Measurements from ENCODE around the gene PRKCD. TPM values are rescaled to one million over a fixed set of nuclear protein-coding genes. Genes with fewer than 3 reads are reported as not detected.
A peak's percentile ranks its signal among the peaks of the same experiment; 100 is the strongest.

Gene PRKCD
- total RNA-seq (2014; rRNA removed; shearing (Covaris generic)): 0.03 and 1.00 TPM in 2 replicates

DNA sequence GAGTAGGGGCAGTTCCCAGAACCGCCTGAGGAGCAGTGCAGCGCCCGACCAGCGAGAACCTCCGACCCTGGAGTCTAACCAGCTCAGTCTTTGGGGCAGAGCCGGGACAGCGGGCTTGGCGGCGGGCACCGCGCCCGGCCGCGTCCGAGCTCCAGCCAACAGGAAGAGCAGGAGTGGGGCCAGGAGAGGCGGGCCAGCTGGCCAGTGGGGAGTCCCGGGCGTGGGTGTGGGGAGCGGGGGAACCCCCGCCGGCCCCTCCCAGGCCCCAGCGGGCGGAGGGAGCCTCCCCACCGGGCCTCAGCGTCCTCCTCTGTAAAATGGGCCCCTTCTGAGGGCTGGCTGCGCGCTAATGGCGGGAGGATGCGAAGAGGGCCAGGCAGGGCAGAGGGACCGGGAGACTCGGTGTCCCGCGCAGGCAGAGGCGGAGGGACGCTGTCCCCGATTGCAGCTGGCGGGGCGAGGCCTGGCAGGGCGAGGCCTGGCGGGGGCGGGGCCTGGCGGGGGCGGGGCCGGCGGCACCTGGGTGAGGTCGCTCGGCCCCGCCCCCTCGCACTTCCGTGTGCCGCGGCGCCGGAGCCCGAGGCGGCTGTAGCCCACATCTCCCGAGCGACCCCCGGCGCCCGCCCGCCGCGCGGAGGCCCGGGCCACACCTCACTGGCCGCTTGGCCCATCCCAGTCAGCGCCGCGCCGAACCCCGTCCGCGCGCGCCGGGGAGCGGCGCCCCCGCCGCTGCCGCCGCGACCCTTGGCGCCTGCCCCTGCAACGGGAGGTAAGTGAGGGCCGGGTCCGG, at the start of gene PRKCD:
TSS of gene PRKCD (plus strand) at position 550 of the 790 bp plus-strand sequence. CDS start 17,214 bp downstream, outside the sequence.
- Histone ChIP-seq H3K27me3 (replicated peaks) (no peaks in the 10 kb centered on the region), H3K4me3 (peak within 1 kb of the TSS; percentile 98), H3K4me1 (replicated peaks) (peaks cover 11% of the 10 kb centered on the region), H3K9me3 (replicated peaks) (no peaks in the 10 kb centered on the region), H3K27ac (0 out of 2 replicates have a peak within 1 kb of the TSS, but pooled peaks have one; percentile 39), H3K36me3 (peaks cover 4% of the 10 kb centered on the region)
- peak; percentile 74 to 77 for DNase-seq (ENCODE audit: low read depth in 1 of 2, low spot score in 2 of 2)

DNA sequence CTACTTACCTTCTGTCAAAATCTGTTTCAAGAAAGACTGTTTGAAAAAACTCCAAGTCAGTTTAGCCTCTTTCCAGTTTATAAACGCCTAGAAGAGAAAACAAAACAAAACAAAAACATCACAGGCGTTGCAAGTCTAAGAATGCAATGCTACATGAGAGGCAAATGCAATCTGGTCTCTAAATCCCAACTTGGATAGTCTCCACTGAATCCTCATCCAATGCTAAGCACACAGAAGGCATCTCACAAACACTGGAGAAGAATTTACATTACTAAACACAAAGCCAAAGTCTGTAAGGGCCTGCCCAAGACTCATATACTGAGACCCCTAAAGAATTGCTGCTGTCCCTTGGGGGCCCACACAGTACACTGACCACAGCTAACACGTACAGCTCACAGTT, 49.2 kb upstream of the PRKCD start:
- Histone ChIP-seq H3K4me3 (no peak overlapping the region), H3K27me3 (replicated peaks) (no peaks in the 10 kb centered on the region), H3K4me1 (replicated peaks) (peaks cover 3% of the 10 kb centered on the region; the same call in 1 of the 2 replicates), H3K27ac (no peak overlapping the region), H3K9me3 (replicated peaks) (no peaks in the 10 kb centered on the region), H3K36me3 (peaks cover 34% of the 10 kb centered on the region)
- DNase-seq (ENCODE audit: low read depth in 1 of 2, low spot score in 2 of 2): no peak

DNA sequence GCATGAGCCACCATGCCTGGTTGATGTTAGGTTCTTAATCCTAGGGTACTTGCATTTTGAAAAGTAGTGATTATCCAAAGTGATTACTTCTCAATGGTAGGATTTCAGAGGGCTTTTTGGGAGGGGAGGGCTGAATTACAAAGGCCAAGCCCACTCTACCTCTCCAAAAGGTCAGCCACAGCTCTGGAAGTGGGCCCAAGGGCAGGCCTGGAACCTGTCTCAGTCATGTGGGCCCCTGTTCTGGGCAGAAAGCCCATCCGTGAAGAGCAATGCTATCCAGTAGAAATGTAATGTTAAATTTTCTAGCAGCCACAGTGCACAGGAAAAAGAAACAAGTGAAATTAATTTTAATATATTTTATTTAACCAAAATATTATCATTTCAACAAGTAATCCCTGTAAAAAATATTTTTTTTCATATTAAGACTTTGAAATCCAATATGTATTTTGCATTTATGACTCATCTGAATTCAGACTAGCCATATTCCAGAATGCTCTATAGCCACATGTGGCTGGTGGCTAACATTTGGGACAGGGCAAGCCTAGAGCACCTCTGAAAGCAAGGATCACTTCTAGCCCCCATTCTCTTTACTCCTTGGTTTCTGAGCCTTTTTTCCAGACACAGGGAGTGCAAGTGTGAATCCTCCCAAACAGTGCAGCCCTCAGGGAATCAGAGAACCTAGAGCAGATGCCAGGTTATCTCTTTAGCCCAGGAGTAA, 47.6 kb upstream of the PRKCD start:
- Histone ChIP-seq H3K4me1 (replicated peaks) (peaks cover 3% of the 10 kb centered on the region; the same call in 1 of the 2 replicates), H3K9me3 (replicated peaks) (no peaks in the 10 kb centered on the region), H3K4me3 (no peak overlapping the region), H3K36me3 (peaks cover 50% of the 10 kb centered on the region), H3K27me3 (replicated peaks) (no peaks in the 10 kb centered on the region), H3K27ac (no peak overlapping the region)
- DNase-seq (ENCODE audit: low read depth in 1 of 2, low spot score in 2 of 2): no peak

DNA sequence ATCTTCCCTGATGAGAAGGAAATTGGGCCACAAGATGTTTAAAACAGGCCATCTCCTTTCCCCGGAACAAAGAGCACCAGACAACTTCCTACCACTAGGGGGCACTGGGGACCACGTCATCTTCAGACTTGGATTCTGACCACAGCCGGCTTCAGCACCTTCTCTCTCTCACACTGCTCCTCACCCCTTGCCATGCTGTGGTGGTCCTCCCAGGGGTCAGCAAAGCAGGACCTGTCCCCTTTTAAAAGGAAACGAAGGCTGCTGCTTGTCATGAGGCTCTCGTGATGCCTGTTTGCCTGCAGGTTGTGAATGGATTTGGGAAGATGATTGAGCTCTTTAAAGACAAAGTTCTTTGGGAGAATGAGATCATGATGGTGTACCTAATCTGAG, 47.0 kb upstream of the PRKCD start:
- peak; percentile 62 to 71 for DNase-seq (ENCODE audit: low read depth in 1 of 2, low spot score in 2 of 2)
- Histone ChIP-seq H3K4me1 (replicated peaks) (peaks cover 3% of the 10 kb centered on the region; the same call in 1 of the 2 replicates), H3K27ac (no peak overlapping the region), H3K9me3 (replicated peaks) (no peaks in the 10 kb centered on the region), H3K4me3 (no peak overlapping the region), H3K36me3 (peaks cover 53% of the 10 kb centered on the region), H3K27me3 (replicated peaks) (no peaks in the 10 kb centered on the region)

- H3K36me3 ChIP-seq: peaks cover 50% of the 10 kb centered on the region
- H3K9me3 ChIP-seq (replicated peaks): no peaks in the 10 kb centered on the region
- no peak overlapping the region for H3K27ac ChIP-seq
- no peak overlapping the region for H3K4me3 ChIP-seq
- no peaks in the 10 kb centered on the region for H3K27me3 ChIP-seq (replicated peaks)
- peaks cover under 1% of the 10 kb centered on the region; the same call in 1 of the 2 replicates for H3K4me1 ChIP-seq (replicated peaks)
- DNase-seq (ENCODE audit: low read depth in 1 of 2, low spot score in 2 of 2): no peak
Observed at GRCh38 chr3:53114412-53115074, 46.5 kb upstream of the PRKCD start.

DNA sequence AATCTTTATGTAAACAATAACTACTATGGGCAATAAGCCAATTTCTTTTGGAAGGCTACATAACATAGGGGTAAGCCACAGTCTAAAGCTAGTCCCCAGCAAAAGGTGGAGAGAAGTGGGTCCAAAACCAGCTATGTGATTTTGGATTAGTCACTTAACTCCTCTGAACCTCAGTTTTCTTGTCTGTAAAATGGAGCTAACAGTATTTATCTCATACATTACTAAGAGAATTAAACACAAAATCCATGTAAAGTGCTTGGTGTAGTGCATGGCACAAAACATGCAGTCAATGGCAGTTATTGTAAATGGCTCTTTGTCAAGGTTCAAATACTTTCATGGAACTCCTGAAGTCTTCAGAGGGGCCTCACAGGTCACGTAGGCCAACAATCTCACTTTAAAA, 44.1 kb upstream of the PRKCD start:
- Histone ChIP-seq H3K9me3 (replicated peaks) (no peaks in the 10 kb centered on the region), H3K4me1 (replicated peaks) (no peaks in the 10 kb centered on the region), H3K27ac (no peak overlapping the region), H3K36me3 (peaks cover 56% of the 10 kb centered on the region), H3K4me3 (no peak overlapping the region), H3K27me3 (replicated peaks) (no peaks in the 10 kb centered on the region)
- no peak for DNase-seq (ENCODE audit: low read depth in 1 of 2, low spot score in 2 of 2)

- H3K9me3 ChIP-seq (replicated peaks): no peaks in the 10 kb centered on the region
- DNase-seq (ENCODE audit: low read depth in 1 of 2, low spot score in 2 of 2): no peak
- H3K27me3 ChIP-seq (replicated peaks): no peaks in the 10 kb centered on the region
- H3K36me3 ChIP-seq: peaks cover 71% of the 10 kb centered on the region
- no peaks in the 10 kb centered on the region for H3K4me1 ChIP-seq (replicated peaks)
- no peak overlapping the region for H3K4me3 ChIP-seq
- no peak overlapping the region for H3K27ac ChIP-seq
Observed at GRCh38 chr3:53120336-53120735, 40.7 kb upstream of the PRKCD start.

DNA sequence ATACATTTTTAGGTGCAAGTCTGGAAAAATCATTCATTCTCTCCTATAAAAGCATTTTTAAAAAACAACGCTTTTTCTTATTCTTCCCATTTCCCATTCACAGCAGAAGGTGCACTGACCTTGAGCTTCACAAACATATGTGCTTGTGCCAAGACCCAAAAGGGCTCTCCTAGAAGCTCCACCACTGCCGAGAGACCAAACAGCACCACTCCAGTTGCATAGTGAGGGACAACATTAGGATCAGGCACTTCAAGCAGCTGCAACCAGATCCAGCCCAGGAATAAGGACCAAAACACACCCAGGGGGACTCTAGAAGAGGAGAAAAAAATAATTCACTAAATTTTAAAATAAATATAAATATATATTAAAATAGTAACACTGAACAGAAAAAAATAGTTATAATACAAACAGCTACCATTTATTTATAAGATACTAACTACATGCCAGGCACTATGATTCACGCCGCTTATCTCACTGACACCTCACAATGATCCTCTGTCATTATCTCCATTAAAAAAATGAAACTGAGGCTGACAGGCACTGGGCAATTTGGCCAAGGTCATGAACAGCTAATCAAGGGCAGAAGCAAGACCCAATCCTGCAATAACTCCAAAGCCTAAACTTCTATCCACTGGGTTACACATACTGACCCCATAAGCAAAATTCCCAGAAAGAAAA, 38.6 kb upstream of the PRKCD start:
- no peak for DNase-seq (ENCODE audit: low read depth in 1 of 2, low spot score in 2 of 2)
- peaks cover 75% of the 10 kb centered on the region for H3K36me3 ChIP-seq
- H3K27me3 ChIP-seq (replicated peaks): no peaks in the 10 kb centered on the region
- no peaks in the 10 kb centered on the region for H3K9me3 ChIP-seq (replicated peaks)
- no peaks in the 10 kb centered on the region for H3K4me1 ChIP-seq (replicated peaks)
- H3K27ac ChIP-seq: no peak overlapping the region
- no peak overlapping the region for H3K4me3 ChIP-seq

- Histone ChIP-seq H3K36me3 (peaks cover 70% of the 10 kb centered on the region), H3K9me3 (replicated peaks) (no peaks in the 10 kb centered on the region)
- no peak for DNase-seq (ENCODE audit: low read depth in 1 of 2, low spot score in 2 of 2)
Observed at GRCh38 chr3:53122933-53123305, 38.1 kb upstream of the PRKCD start.

DNA sequence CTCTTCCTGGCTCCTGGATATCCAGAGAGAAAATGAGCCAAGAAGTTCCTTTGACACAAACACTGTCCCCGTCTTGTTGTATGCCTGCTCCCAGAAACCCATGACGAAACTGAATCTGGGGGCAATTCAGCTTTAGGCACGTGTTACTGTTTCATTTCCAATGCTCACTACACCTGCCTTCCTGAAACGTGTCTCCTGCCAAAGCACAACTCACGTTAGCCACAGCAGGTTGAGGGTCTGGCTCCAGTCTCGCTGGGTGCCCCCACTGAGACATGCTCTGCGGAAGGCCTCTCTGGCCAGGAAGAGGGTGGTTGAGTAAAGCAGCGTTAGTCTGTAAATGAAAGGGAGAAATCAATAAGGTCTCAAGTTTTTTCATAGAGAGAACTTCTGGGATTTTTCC, 37.5 kb upstream of the PRKCD start:
- Histone ChIP-seq H3K27me3 (replicated peaks) (no peaks in the 10 kb centered on the region), H3K4me1 (replicated peaks) (no peaks in the 10 kb centered on the region), H3K36me3 (peaks cover 64% of the 10 kb centered on the region), H3K9me3 (replicated peaks) (no peaks in the 10 kb centered on the region), H3K27ac (no peak overlapping the region), H3K4me3 (no peak overlapping the region)
- DNase-seq (ENCODE audit: low read depth in 1 of 2, low spot score in 2 of 2): no peak

More at GRCh38 chr3:53122933-53123305, 38.1 kb upstream of the PRKCD start:
- Histone ChIP-seq H3K27ac (no peak overlapping the region), H3K27me3 (replicated peaks) (no peaks in the 10 kb centered on the region), H3K4me1 (replicated peaks) (no peaks in the 10 kb centered on the region), H3K4me3 (no peak overlapping the region)

GRCh38 chr3:53123953-53124352, 37.1 kb upstream of the PRKCD start:
- Histone ChIP-seq H3K9me3 (replicated peaks) (no peaks in the 10 kb centered on the region), H3K27me3 (replicated peaks) (no peaks in the 10 kb centered on the region), H3K27ac (no peak overlapping the region), H3K4me3 (no peak overlapping the region), H3K36me3 (peaks cover 60% of the 10 kb centered on the region), H3K4me1 (replicated peaks) (no peaks in the 10 kb centered on the region)
- DNase-seq (ENCODE audit: low read depth in 1 of 2, low spot score in 2 of 2): no peak

DNA sequence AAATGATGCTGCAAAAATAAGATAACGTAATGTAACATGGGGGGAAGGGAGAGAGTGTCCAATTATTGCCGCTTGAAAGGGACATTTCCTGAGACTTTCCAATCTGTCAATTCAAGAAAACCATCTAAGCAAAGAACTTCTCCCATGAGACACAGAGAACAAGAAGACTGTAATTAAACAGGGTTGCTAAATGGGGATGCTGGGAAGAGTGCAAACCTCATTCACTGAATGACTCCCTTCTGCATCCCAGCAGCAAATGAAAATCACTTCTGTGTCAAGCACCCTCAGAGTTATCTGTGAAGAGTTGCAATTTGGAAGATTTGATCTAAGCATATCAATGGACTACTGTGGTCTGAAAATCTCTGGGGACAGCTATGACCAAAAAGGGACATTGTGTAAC, 34.4 kb upstream of the PRKCD start:
- Histone ChIP-seq H3K27ac (no peak overlapping the region), H3K27me3 (replicated peaks) (no peaks in the 10 kb centered on the region), H3K4me3 (no peak overlapping the region), H3K36me3 (peaks cover 41% of the 10 kb centered on the region), H3K4me1 (replicated peaks) (peaks cover 8% of the 10 kb centered on the region), H3K9me3 (replicated peaks) (no peaks in the 10 kb centered on the region)
- no peak for DNase-seq (ENCODE audit: low read depth in 1 of 2, low spot score in 2 of 2)

DNA sequence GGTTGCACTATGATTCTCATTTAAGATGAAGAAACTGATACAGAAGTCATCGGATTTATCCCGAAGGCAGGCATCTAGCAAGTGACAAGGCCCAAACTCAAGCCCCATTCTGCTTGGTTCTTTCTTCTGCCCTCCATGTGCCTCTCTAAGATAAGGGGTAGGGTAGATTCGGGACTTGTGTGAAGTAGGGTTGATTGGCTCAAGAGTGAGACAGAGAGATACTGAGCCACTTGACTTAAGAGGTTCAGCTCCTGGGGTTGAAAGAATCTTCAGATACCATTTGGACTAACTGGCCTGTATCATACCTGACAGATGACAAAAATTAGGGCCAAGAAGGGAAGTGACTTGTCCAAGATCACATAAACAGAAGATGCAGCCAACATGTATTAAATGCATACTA, 31.7 kb upstream of the PRKCD start:
- Histone ChIP-seq H3K9me3 (replicated peaks) (no peaks in the 10 kb centered on the region), H3K4me3 (peak overlapping the region; percentile 63), H3K4me1 (replicated peaks) (peaks cover 8% of the 10 kb centered on the region), H3K27ac (no peak overlapping the region), H3K36me3 (peaks cover 22% of the 10 kb centered on the region), H3K27me3 (replicated peaks) (no peaks in the 10 kb centered on the region)
- no peak for DNase-seq (ENCODE audit: low read depth in 1 of 2, low spot score in 2 of 2)

Measured in SJSA1 (cell line).